Stimulated activated CD4-positive, alpha-beta T cell treated with anti-CD3 and anti-CD28 coated beads, TNF-alpha, amount 100 ng/mL, for 1 hour (primary cell): ENCODE results near the gene RBM38.

ENCODE experiments used
- DNase-seq, 3 donors: peaks; one replicate each; pipeline ENCODE4 v3.0.0-alpha.2; 2020; ENCODE audit warnings: low read depth in 3 of 3, low spot score in 1 of 3

RBM38 gene

DNA sequence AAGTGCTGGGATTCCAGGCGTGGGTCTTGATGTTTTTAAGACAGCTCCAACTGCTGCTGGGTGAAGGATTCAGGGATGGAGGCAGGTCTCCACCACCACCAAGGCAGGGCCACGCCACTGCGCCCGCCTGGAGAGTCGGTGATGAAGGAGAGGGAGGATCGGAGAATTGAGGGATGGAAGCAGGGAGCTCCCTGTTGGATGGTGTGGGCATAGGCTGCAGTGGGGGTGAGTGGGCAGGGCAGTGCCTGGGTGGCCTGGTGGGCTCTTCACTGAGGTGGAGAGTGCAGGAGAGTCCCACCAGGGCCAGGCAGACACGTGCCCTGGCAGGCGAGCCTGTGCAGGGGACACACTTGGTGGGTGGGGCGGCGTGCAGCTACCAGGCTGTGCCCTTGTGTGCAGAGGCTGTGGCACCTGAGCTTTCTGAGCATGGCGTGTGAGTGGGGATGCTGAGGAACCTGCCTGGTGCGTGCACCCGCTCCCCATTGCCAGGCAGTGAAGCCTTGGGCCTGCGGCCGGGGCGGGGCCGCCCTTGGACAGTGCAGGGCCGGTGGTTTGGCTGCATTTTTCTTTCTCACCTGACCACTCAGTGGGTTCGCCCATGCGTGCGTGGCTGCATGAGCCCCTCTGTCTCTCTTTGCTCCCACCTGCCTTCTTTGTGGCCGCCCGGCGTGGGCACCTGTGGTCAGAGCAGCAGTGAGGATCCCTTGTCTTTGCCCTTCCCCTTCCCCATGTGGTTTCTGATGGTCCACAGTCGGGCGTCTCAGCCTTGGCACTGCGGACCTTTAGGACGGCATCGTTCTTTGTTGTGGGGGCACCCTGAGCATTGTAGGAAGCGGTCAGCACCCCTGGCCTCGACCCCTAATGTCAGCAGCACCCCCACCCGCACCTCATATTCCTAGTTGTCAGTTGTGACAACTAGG lies 11.3 kb downstream of the RBM38 start:
- no peak for DNase-seq

GRCh38 chr20:57403216-57403615 lies 12.0 kb downstream of the RBM38 start:
- DNase-seq = no peak

DNA sequence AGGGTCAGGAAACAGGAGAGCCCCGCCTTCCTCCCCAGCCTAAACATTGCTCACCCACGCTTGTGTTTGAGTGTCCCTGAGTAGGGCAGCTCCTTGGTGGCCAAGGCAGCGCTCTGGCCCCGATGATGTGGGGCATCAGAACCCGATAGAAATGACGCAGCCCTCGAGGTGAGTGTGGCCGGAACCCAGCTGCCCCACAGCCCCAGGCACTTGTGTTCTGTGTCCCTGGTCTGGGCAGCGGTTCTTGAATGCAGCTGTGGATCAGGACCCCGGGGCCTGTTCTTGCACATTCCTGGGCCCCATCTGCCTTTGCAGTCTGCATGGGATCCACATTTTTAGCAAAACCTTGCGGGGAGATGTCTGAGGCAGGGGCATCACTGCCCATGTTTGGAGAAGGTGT lies 12.8 kb downstream of the RBM38 start:
- DNase-seq = no peak

DNA sequence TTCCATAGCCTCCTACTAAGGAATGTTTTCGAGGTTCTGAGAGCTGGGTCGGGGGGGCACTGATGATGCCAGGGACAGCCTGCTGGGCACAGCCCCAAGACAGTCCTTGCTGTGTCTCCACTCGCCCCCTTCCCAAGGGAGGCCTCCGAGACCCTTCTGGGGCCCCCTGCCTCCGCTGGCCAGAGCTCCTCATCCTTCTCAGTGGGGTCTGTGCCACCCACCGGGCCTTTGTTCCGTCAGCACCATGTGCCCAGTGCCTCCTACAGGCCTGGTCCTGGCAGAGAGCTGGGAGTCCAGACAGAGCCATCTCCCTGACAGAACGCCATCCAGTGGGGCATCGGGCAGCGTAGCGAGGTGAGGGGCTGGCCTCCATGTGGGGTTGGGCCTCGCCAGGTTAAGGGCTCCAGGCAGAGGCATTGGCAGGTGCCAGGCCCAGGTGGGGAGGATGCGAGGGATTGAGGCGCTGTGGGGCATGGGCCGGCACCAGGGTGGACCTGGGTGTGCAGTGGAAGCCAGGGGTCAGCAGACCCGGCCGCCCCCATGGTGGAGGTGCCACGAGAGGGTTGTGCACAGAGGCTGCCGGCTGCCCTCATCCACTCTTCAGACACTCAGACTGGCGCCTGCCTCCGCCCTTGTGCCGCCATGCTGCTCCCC lies 13.3 kb downstream of the RBM38 start:
- DNase-seq = no peak

GRCh38 chr20:57405236-57406016 lies 14.2 kb downstream of the RBM38 start:
- no peak for DNase-seq

DNA sequence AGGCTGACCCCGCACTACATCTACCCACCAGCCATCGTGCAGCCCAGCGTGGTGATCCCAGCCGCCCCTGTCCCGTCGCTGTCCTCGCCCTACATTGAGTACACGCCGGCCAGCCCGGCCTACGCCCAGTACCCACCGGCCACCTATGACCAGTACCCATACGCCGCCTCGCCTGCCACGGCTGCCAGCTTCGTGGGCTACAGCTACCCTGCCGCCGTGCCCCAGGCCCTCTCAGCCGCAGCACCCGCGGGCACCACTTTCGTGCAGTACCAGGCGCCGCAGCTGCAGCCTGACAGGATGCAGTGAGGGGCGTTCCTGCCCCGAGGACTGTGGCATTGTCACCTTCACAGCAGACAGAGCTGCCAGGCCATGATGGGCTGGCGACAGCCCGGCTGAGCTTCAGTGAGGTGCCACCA lies 16.4 kb downstream of the RBM38 start:
- no peak for DNase-seq

GRCh38 chr20:57408131-57408530 lies 16.9 kb downstream of the RBM38 start:
- DNase-seq = no peak

- no peak for DNase-seq
These were observed 17.5 kb downstream of the RBM38 start for GRCh38 chr20:57408536-57409233.

- no peak for DNase-seq
These were observed 18.1 kb downstream of the RBM38 start for GRCh38 chr20:57409316-57409671.

- DNase-seq = no peak
These were observed 18.6 kb downstream of the RBM38 start for GRCh38 chr20:57409672-57410397.

- no peak for DNase-seq
These were observed 19.3 kb downstream of the RBM38 start for GRCh38 chr20:57410398-57410920.

DNA sequence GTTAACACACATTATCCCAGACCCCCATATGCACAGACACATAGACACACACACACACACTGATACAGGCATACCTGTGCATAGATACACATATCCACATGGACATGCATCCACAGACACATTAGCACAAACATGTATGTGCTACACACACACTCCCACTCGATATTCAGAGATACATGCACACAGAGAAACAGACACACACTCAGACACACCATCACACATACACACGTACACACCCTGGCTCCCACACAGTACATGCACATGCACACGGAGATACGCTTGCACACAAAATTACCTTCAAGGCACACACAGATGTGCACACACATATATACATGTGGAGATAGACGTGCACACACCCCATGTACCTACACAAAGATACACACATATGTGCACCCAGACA lies 19.7 kb downstream of the RBM38 start:
- DNase-seq = no peak

- no peak for DNase-seq
These were observed 20.4 kb downstream of the RBM38 start for GRCh38 chr20:57411406-57412283.

DNA sequence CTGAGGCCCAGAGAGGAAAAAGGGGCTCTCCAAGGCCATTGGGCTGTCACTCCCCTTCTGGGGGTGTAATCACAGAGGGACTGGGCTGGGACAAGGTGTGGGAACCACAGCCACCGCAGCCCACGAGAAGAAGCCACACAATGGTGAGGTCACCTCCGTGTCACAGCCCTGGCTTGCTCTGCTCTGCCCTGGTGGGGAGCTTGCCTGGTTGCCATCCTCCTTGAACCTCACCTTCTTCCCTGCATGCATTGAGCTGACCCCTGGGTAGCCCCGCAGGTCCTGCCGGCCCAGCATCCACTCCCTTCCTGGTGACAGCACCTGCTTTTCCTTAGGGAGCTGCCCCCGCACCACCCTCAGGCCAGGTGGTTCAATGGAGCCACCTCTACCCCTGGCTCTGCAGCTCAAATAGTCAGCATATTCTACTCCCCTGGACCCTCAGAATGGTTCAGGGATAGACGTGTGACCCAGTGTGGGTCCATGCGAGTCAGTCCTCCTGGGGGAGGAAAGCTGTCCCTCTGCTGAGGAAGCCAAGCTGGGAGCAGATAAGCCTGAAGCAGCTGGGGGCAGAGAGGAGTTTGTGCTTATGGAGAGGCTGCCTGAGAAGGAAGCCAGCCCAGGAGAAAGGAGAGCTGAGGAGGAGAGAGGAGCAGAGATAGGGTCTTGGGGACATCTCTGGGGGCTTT lies 21.3 kb downstream of the RBM38 start:
- no peak for DNase-seq

DNA sequence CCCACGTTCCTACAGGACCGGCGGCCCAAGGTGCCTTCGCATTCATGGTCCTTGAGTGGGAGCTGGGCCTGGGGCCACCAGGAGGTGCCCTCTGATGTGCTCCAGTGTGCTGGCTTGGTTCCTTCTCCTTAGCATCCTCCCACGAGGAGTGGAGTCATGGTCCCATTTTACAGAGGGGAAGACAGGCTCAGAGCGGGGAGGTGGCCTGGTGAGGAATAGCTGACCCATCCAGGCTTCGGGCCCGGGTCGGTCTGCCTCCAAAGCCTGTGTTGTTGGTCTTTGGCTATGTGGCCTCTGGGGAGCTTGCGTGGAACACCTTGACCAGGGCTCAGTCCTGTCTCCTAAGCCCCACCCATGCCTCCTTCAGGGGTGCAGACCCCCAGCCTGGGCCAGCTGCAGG lies 22.8 kb downstream of the RBM38 start:
- no peak for DNase-seq

DNA sequence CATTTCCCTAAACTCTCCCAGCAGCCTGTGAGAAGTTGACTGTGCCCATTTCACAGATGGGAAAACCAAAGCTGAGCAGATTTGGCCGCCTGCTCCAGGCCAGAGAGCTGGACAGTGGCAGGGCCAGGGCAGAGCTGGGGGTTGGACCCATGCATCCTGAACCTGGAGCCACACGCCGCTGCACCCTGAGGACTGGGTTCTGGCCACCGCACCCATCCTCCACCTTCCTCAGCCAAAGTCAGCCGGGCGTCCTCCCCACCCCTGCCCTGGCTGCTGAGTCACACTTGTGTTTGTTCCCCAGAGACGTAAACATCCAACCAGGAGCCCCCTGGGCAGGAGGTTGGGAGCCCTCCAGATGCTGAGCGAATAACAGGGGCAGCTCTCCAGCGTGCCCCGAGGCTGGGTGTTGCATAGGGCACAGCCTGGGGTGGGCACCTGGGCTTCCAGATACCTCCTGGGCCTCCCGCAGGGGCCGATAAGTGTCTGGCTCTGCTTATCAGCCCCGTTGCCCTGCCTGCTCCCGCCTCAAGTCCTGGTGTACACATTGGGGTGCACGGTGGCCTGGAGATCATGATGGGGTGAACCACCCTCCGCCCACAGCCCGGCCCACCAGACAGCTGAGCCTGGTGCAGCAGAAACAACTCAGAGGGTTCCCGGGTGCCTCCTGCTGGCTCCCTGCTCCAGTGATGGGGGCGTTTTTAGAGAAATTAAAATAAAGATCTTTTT lies 23.8 kb downstream of the RBM38 start:
- DNase-seq = no peak

- DNase-seq = no peak
These were observed 24.6 kb downstream of the RBM38 start for GRCh38 chr20:57415771-57416170.
